Activated CD4-positive, alpha-beta memory T cell treated with anti-CD3 and anti-CD28 coated beads for 36 hours (primary cell): Measurements from ENCODE around the gene NCOA5. TPM values are rescaled to one million over a fixed set of nuclear protein-coding genes. Genes with fewer than 3 reads are reported as not detected.

Source experiments
- total RNA-seq, 2 experiments: library from RNA; stranded (reverse); gene quantifications; one replicate each; pipeline ENCODE4 v1.2.3, GENCODE V29; 2021

The NCOA5 gene
- total RNA-seq, 2 experiments from 2014 or later: 13.1 to 13.7 TPM

Other genes starting within 250 kb of the NCOA5 start
- 10 to 100 TPM; 25.5 to 29.0 TPM for gene ACOT8, start 232.6 kb downstream of the NCOA5 start, total RNA-seq
- 1 to 10 TPM; 4.7 TPM for gene ZSWIM3, start 232.3 kb downstream of the NCOA5 start, total RNA-seq
- 1 to 10 TPM; 7.7 to 8.1 TPM for gene ZSWIM1, start 208.7 kb downstream of the NCOA5 start, total RNA-seq
- gene SPATA25, start 202.3 kb downstream of the NCOA5 start, total RNA-seq: under 1 TPM; 0.50 to 0.63 TPM
- gene NEURL2, start 198.8 kb downstream of the NCOA5 start, total RNA-seq: 1 to 10 TPM; 2.3 to 2.5 TPM
- gene CTSA, start 198.6 kb downstream of the NCOA5 start, total RNA-seq: 10 to 100 TPM; 49.8 to 54.8 TPM
- 1 to 10 TPM; 9.4 to 9.5 TPM for gene PLTP, start 177.8 kb downstream of the NCOA5 start, total RNA-seq
- 10 to 100 TPM; 29.9 to 33.0 TPM for gene PCIF1, start 155.3 kb downstream of the NCOA5 start, total RNA-seq
- gene ZNF335, start 117.8 kb downstream of the NCOA5 start, total RNA-seq: 10 to 100 TPM; 24.1 to 26.0 TPM
- under 1 TPM; 0.10 to 0.12 TPM for gene MMP9, start 81.1 kb downstream of the NCOA5 start, total RNA-seq
- under 1 TPM in 1 of 2 experiments, not detected in 1; 0.97 TPM for gene SLC12A5, start 60.7 kb downstream of the NCOA5 start, total RNA-seq
- gene CD40, start 28.4 kb upstream of the NCOA5 start, total RNA-seq: 1 to 10 TPM; 3.2 to 4.0 TPM
- gene CDH22, start 218.5 kb upstream of the NCOA5 start, total RNA-seq: not detected